Measurements from ENCODE around the gene PRKCH. TPM values are rescaled to one million over a fixed set of nuclear protein-coding genes. Genes with fewer than 3 reads are reported as not detected.

The PRKCH gene
- total and polyA plus RNA-seq, 10 of the 15 experiments (the other 5 are each of a cell fraction or from before 2014, with no cell fraction given) = 10.7 to 140 (median 33.2) TPM

DNA sequence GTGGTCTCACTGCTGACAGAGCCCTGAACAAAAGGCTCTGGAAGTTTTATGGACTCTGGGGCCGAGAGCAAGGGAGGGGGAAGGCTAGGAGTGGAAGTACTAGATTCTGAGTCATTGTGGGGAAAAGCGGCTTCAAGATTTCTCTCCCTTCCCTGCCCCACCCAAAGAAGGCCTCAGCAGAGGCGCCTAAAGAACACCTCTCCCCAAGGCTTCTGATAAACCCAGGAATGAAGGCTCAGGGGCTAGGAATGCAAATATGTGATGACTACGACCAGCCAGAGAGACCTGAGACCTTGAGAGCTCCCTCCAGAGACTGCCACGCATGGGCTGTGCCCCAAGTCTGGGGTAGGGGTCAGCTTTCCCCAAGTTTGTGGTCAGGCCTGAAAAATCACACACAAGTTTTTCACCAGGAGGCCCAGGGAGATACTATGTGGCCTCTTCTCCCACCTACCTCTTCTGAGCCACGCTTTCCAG lies 243.3 kb downstream of the PRKCH start:
- no TSS peak for BruUV-seq (replicated peaks)
- in situ Hi-C loops (cut with MboI) = no loop called here
- no peak for FAIRE-seq

More for the DNA sequence above, 243.3 kb downstream of the PRKCH start:
- intact Hi-C loops (cut with micrococcal nuclease; ENCODE audit: unreplicated experiment) = no loop called here
- RAD21 ChIA-PET (ENCODE audit: unreplicated experiment) = interaction anchor here (1.0 to 1.1 kb wide), 2 partner anchors 125 to 273 kb away, joined by 3 read pairs; no protein-coding TSS in a partner anchor
- H3K27ac ChIP-seq (ENCODE audit: control insufficient read depth, insufficient read depth) = no peak overlapping the region
- POLR2A ChIA-PET = interaction anchor here (1.2 kb wide), 1 partner anchor 12 kb away, joined by 3 read pairs; no protein-coding TSS in a partner anchor
- no peak overlapping the region for H3K4me2 ChIP-seq (ENCODE audit: control insufficient read depth, insufficient read depth)
- 100% methylated on average over 6 of the region's 6 CpGs for WGBS (ENCODE audit: insufficient coverage, insufficient replicate concordance, low lambda C conversion rate, missing lambda C conversion rate)
- no peaks in the 10 kb centered on the region for H4K20me1 ChIP-seq (ENCODE audit: control insufficient read depth, insufficient read depth)
- H3K4me1 ChIP-seq (ENCODE audit: control insufficient read depth, insufficient read depth, low read length) = peaks cover 26% of the 10 kb centered on the region
- ATAC-seq (no peak), DNase-seq (ENCODE audit: low read depth, low spot score) (no peak)
- TF ChIP-seq BRCA1 (IDR thresholded peaks at IDR 0.05; ENCODE audit: low read depth, low read length) (no peak), RAD21 (IDR thresholded peaks at IDR 0.05; ENCODE audit: insufficient read depth, low read depth, low read length) (no peak), ZNF274 (IDR thresholded peaks at IDR 0.05; ENCODE audit: insufficient read depth, insufficient read length) (no peak), SMC3 (IDR thresholded peaks at IDR 0.05; ENCODE audit: borderline replicate concordance, low read length) (no peak), SPI1 (IDR thresholded peaks at IDR 0.05; ENCODE audit: borderline replicate concordance, insufficient read depth, low read depth, low read length) (no peak)
- TF ChIP-seq, protein P1, sequence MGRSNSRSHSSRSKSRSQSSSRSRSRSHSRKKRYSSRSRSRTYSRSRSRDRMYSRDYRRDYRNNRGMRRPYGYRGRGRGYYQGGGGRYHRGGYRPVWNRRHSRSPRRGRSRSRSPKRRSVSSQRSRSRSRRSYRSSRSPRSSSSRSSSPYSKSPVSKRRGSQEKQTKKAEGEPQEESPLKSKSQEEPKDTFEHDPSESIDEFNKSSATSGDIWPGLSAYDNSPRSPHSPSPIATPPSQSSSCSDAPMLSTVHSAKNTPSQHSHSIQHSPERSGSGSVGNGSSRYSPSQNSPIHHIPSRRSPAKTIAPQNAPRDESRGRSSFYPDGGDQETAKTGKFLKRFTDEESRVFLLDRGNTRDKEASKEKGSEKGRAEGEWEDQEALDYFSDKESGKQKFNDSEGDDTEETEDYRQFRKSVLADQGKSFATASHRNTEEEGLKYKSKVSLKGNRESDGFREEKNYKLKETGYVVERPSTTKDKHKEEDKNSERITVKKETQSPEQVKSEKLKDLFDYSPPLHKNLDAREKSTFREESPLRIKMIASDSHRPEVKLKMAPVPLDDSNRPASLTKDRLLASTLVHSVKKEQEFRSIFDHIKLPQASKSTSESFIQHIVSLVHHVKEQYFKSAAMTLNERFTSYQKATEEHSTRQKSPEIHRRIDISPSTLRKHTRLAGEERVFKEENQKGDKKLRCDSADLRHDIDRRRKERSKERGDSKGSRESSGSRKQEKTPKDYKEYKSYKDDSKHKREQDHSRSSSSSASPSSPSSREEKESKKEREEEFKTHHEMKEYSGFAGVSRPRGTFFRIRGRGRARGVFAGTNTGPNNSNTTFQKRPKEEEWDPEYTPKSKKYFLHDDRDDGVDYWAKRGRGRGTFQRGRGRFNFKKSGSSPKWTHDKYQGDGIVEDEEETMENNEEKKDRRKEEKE (IDR thresholded peaks at IDR 0.05) = no peak
- no peak overlapping the region for H2AFZ ChIP-seq (ENCODE audit: control insufficient read depth, low read depth, low read length)
- H3K79me2 ChIP-seq (ENCODE audit: control insufficient read depth, insufficient read depth, low read length) = no peaks in the 10 kb centered on the region
- SMC1A ChIA-PET (ENCODE audit: uncharacterized antibody, unreplicated experiment) = no interaction called here
- H3K36me3 ChIP-seq (ENCODE audit: control insufficient read depth in 2 of 2, insufficient read depth in 2 of 2, low read length in 1 of 2) = no peaks in the 10 kb centered on the region
- no peaks in the 10 kb centered on the region for H3K27me3 ChIP-seq (replicated peaks in 1 of 2; ENCODE audit: control insufficient read depth in 2 of 2, insufficient read depth in 2 of 2, low read length in 1 of 2)
- no peaks in the 10 kb centered on the region; the same call in 2 of the 3 replicates for H3K9me3 ChIP-seq (replicated peaks; ENCODE audit: control insufficient read depth, insufficient read depth, low read length)
- CTCF ChIA-PET = interaction anchor here (0.7 to 2.0 kb wide), 2 partner anchors 12 to 188 kb away, joined by 3 to 7 read pairs; no protein-coding TSS in a partner anchor
- H3K4me3 ChIP-seq = no peak overlapping the region
- H3K9ac ChIP-seq (ENCODE audit: control insufficient read depth, insufficient read depth, low read length) = no peak overlapping the region

Measured in GM12878 (cell line).